Neural progenitor cell (in vitro differentiated cells): ENCODE results near the gene AUTS2. TPM values are rescaled to one million over a fixed set of nuclear protein-coding genes. Genes with fewer than 3 reads are reported as not detected.

Experiments
- DNase-seq: peaks from one replicate; pipeline ENCODE4 v3.0.0-alpha.2; 2016; ENCODE audit warnings: low spot score
- H2AFZ ChIP-seq: fragments of 200-600 bp; sonication (generic); replicated peaks from 2 replicates; pipeline ENCODE4 v1.6.1; 2016; ENCODE audit warnings: antibody characterized with exemption
- H3F3A ChIP-seq: fragments of 200-600 bp; sonication (generic); 2 replicates; pipeline ENCODE4 v1.6.1; 2016; ENCODE audit warnings: antibody characterized with exemption, low read depth
- H3K27ac ChIP-seq: fragments of 200-600 bp; sonication (generic); 2 replicates; pipeline ENCODE4 v1.5.1; 2016; ENCODE audit warnings: mild to moderate bottlenecking
- H3K27me3 ChIP-seq: fragments of 200-600 bp; sonication (generic); 2 replicates; pipeline ENCODE4 v1.6.1; 2016; ENCODE audit warnings: mild to moderate bottlenecking, moderate library complexity
- H3K36me3 ChIP-seq: fragments of 200-600 bp; sonication (generic); 2 replicates; pipeline ENCODE4 v1.5.1; 2016
- H3K4me1 ChIP-seq: fragments of 200-600 bp; sonication (generic); 2 replicates; pipeline ENCODE4 v1.6.1; 2016; ENCODE audit warnings: mixed run types
- H3K4me2 ChIP-seq: fragments of 200-600 bp; sonication (generic); 2 replicates; pipeline ENCODE4 v1.6.1; 2016
- H3K4me3 ChIP-seq: fragments of 200-600 bp; sonication (generic); 2 replicates; pipeline ENCODE4 v1.5.1; 2016
- H3K79me2 ChIP-seq: fragments of 200-600 bp; sonication (generic); 2 replicates; pipeline ENCODE4 v1.6.1; 2016; ENCODE audit warnings: low read depth
- H3K9ac ChIP-seq: fragments of 200-600 bp; sonication (generic); 2 replicates; pipeline ENCODE4 v1.6.1; 2016
- H3K9me3 ChIP-seq: fragments of 200-600 bp; sonication (generic); 2 replicates; pipeline ENCODE4 v1.5.1; 2016; ENCODE audit warnings: low read depth
- H4K20me1 ChIP-seq: fragments of 200-600 bp; sonication (generic); 2 replicates; pipeline ENCODE4 v1.6.1; 2016; ENCODE audit warnings: low read depth
- H3K27ac Mint-ChIP-seq: 3 replicates; pipeline ENCODE4 v1.8.0; 2021; ENCODE audit warnings: mixed read lengths
- H3K27me3 Mint-ChIP-seq: 2 replicates; pipeline ENCODE4 v1.8.0; 2022; ENCODE audit warnings: low read depth, mild to moderate bottlenecking, inconsistent platforms, moderate library complexity, mixed read lengths; ENCODE audit not compliant: insufficient read depth
- H3K36me3 Mint-ChIP-seq: 3 replicates; pipeline ENCODE4 v1.8.0; 2021; ENCODE audit warnings: mixed read lengths
- H3K4me1 Mint-ChIP-seq: 3 replicates; pipeline ENCODE4 v1.8.0; 2021; ENCODE audit warnings: mixed read lengths
- H3K4me3 Mint-ChIP-seq: 3 replicates; pipeline ENCODE4 v1.8.0; 2021; ENCODE audit warnings: mild to moderate bottlenecking, moderate library complexity, mixed read lengths
- H3K9me3 Mint-ChIP-seq: 3 replicates; pipeline ENCODE4 v1.8.0; 2020; ENCODE audit warnings: mixed read lengths
- EZH2 ChIP-seq: fragments of 200-600 bp; sonication (generic); IDR thresholded peaks from 2 replicates; pipeline ENCODE4 v1.6.1; 2017; ENCODE audit warnings: antibody characterized with exemption, mild to moderate bottlenecking, moderate library complexity
- EZH2phosphoT487 ChIP-seq: fragments of 200-600 bp; sonication (generic); IDR thresholded peaks from 2 replicates; pipeline ENCODE4 v1.6.1; 2017; ENCODE audit warnings: antibody characterized with exemption
- total RNA-seq: library from RNA; depleted of rRNA; stranded (reverse); fragments of >200 nt; gene quantifications from 2 replicates; pipeline ENCODE4 v1.2.3, GENCODE V29; 2015; ENCODE audit warnings: low replicate concordance
- TF ChIP-seq, protein P1 (sequence below): fragments of 200-600 bp; sonication (generic); IDR thresholded peaks from 2 replicates; pipeline ENCODE4 v1.5.1; 2017; ENCODE audit warnings: antibody characterized with exemption, mild to moderate bottlenecking

The AUTS2 gene
- total RNA-seq, 1 donor from 2014 or later: 50.0 TPM

DNA sequence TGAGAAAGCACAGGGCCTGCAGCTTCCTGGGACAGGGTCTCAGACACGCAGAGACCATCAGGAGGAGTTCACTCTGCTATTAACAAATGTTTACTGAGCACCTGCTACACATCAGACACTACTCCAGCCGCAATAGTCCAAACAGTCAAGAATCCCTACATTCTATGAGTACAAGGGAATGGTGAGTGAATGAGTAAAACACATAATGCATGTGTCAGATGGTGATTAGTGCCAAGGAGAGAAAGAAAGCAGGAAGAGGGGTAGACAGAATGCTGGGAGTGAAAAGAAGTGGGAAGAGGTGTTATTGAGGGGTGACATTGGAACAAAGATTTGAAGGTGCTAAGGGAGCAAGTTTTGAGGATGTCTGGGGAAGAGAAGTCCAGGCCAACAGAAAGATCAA lies 899.5 kb downstream of the AUTS2 start:
- H4K20me1 ChIP-seq: no peaks in the 10 kb centered on the region
- TF ChIP-seq EZH2 (no peak), EZH2phosphoT487 (no peak)
- TF ChIP-seq, protein P1, sequence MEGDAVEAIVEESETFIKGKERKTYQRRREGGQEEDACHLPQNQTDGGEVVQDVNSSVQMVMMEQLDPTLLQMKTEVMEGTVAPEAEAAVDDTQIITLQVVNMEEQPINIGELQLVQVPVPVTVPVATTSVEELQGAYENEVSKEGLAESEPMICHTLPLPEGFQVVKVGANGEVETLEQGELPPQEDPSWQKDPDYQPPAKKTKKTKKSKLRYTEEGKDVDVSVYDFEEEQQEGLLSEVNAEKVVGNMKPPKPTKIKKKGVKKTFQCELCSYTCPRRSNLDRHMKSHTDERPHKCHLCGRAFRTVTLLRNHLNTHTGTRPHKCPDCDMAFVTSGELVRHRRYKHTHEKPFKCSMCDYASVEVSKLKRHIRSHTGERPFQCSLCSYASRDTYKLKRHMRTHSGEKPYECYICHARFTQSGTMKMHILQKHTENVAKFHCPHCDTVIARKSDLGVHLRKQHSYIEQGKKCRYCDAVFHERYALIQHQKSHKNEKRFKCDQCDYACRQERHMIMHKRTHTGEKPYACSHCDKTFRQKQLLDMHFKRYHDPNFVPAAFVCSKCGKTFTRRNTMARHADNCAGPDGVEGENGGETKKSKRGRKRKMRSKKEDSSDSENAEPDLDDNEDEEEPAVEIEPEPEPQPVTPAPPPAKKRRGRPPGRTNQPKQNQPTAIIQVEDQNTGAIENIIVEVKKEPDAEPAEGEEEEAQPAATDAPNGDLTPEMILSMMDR: no peak
- Mint-ChIP-seq H3K4me3 (no peak overlapping the region), H3K4me1 (peaks cover 4% of the 10 kb centered on the region), H3K27ac (no peak overlapping the region), H3K9me3 (no peaks in the 10 kb centered on the region), H3K36me3 (peaks cover 2% of the 10 kb centered on the region), H3K27me3 (peaks cover 2% of the 10 kb centered on the region)
- DNase-seq: no peak
- H3K4me2 ChIP-seq: no peak overlapping the region
- no peaks in the 10 kb centered on the region for H3K4me1 ChIP-seq
- H3K27me3 ChIP-seq: no peaks in the 10 kb centered on the region
- no peak overlapping the region for H3K4me3 ChIP-seq
- no peak overlapping the region for H2AFZ ChIP-seq
- H3K27ac ChIP-seq: no peak overlapping the region
- H3K36me3 ChIP-seq: no peaks in the 10 kb centered on the region
- no peaks in the 10 kb centered on the region for H3F3A ChIP-seq
- H3K9me3 ChIP-seq: no peaks in the 10 kb centered on the region
- H3K9ac ChIP-seq: no peak overlapping the region
- no peaks in the 10 kb centered on the region for H3K79me2 ChIP-seq

DNA sequence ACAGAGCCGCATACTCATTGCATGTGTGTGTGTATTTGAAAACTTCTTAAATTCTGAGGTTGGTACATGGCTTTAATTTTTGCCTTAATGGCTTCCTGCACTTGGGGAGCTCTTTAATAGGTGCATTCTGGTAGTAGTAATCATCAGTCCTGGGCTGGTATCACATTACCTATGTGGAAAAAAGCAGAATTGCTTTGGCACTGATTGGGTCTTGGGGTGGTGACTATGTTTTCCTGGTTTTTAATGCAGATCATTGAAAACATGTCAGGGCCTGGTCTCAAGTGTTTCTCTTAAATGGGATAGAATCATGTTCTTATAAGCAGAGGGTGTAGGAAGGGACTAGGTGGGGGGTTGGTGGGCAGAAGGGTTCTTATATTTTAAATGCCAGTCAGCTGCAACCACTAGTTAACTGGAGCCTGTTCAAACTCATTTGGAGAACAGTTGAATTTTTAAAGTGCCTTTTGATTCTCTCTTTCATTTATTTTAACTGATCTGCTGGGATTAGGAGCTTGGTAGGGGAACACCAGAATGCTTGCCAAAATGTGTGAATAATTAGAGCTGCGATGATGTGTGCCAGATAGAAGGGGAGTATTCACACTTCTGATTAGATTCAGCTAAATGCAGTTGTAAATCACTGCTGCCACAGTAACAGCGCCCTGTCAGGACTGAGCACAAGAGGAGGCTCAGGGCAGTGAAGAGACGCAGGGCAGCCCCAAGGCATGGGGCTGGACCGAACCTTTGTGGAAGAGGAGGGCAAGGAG lies 900.1 kb downstream of the AUTS2 start:
- Histone ChIP-seq H3K27ac (no peak overlapping the region), H3K9me3 (no peaks in the 10 kb centered on the region), H3K9ac (no peak overlapping the region), H3K4me3 (no peak overlapping the region), H3F3A (no peaks in the 10 kb centered on the region), H4K20me1 (no peaks in the 10 kb centered on the region), H3K36me3 (no peaks in the 10 kb centered on the region), H3K4me2 (no peak overlapping the region), H3K27me3 (no peaks in the 10 kb centered on the region), H3K79me2 (no peaks in the 10 kb centered on the region), H3K4me1 (no peaks in the 10 kb centered on the region), H2AFZ (no peak overlapping the region)
- Mint-ChIP-seq H3K4me3 (no peak overlapping the region), H3K27ac (no peak overlapping the region), H3K4me1 (peaks cover 4% of the 10 kb centered on the region), H3K9me3 (no peaks in the 10 kb centered on the region), H3K36me3 (no peaks in the 10 kb centered on the region), H3K27me3 (peaks cover 2% of the 10 kb centered on the region)
- DNase-seq: no peak
- TF ChIP-seq, protein P1: no peak
- TF ChIP-seq EZH2phosphoT487 (no peak), EZH2 (no peak)

DNA sequence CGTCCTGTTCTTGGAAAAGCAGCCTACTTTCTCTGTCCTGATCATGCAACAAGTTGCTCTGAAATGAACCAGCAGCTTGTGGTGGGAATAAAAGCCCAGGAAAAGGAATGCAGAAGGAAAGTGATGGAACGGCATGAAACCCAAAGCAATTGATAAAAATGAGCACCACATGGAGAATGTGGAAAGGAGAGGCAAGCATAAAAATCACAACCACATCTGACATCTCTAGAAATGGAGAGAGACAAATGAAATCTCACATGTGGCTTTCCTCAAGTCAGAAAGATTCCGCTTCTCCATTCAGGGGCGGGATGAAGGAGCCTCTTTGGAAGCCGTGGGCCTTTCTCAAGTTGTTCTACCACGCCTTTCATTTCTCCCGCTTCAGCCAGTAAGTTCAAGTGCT lies 902.0 kb downstream of the AUTS2 start:
- Mint-ChIP-seq H3K4me1 (peaks cover 3% of the 10 kb centered on the region), H3K36me3 (no peaks in the 10 kb centered on the region), H3K27ac (no peak overlapping the region), H3K9me3 (no peaks in the 10 kb centered on the region), H3K4me3 (no peak overlapping the region), H3K27me3 (peaks cover 2% of the 10 kb centered on the region)
- H3K36me3 ChIP-seq: no peaks in the 10 kb centered on the region
- H3K4me3 ChIP-seq: no peak overlapping the region
- H3K4me2 ChIP-seq: no peak overlapping the region
- H3K4me1 ChIP-seq: no peaks in the 10 kb centered on the region
- no peaks in the 10 kb centered on the region for H3K27me3 ChIP-seq
- no peak overlapping the region for H3K9ac ChIP-seq
- H3K9me3 ChIP-seq: no peaks in the 10 kb centered on the region
- H3K27ac ChIP-seq: no peak overlapping the region
- H2AFZ ChIP-seq: no peak overlapping the region
- TF ChIP-seq, protein P1: no peak
- TF ChIP-seq EZH2: no peak
- no peak for TF ChIP-seq EZH2phosphoT487
- H3K79me2 ChIP-seq: no peaks in the 10 kb centered on the region
- no peaks in the 10 kb centered on the region for H4K20me1 ChIP-seq
- no peak for DNase-seq
- H3F3A ChIP-seq: no peaks in the 10 kb centered on the region
